ENCODE data around the gene ENOX2.
"Not testable (repeated sequence)": the region's sequence is repeated elsewhere in the genome, so short reads cannot be mapped to it uniquely, and the experiment has no call there.

The ENOX2 gene, protein sequence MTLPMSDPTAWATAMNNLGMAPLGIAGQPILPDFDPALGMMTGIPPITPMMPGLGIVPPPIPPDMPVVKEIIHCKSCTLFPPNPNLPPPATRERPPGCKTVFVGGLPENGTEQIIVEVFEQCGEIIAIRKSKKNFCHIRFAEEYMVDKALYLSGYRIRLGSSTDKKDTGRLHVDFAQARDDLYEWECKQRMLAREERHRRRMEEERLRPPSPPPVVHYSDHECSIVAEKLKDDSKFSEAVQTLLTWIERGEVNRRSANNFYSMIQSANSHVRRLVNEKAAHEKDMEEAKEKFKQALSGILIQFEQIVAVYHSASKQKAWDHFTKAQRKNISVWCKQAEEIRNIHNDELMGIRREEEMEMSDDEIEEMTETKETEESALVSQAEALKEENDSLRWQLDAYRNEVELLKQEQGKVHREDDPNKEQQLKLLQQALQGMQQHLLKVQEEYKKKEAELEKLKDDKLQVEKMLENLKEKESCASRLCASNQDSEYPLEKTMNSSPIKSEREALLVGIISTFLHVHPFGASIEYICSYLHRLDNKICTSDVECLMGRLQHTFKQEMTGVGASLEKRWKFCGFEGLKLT

GRCh38 chrX:130902783-130903613 lies at the start of gene ENOX2:
ENOX2 (minus strand) TSS chrX:130903209; CDS start chrX:130703216, 199,993 bp downstream.
- DNase-seq: peak; percentile 79

- DNase-seq: no peak
Measured at GRCh38 chrX:130952266-130953043, 49.4 kb upstream of the ENOX2 start.

- no peak for DNase-seq
Measured at GRCh38 chrX:130944230-130944629, 41.2 kb upstream of the ENOX2 start.

DNA sequence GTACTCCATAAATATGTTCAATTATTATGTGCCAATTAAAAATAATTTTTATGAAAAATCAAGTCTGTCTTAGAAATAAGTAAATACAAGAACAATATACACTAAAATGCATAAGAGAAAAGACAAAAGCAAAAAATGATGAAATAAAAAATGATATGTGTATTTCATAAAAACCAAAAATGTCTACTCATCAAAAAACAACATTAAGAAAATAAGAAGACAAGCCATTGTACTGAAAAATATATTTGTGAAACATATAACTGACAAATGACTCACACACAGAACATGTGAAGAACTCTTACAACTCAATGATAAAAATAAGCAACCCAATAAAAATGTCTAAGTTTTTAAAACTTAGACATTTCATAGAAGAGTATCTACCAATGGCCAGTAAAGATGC lies 34.1 kb upstream of the ENOX2 start:
- no peak for DNase-seq

DNA sequence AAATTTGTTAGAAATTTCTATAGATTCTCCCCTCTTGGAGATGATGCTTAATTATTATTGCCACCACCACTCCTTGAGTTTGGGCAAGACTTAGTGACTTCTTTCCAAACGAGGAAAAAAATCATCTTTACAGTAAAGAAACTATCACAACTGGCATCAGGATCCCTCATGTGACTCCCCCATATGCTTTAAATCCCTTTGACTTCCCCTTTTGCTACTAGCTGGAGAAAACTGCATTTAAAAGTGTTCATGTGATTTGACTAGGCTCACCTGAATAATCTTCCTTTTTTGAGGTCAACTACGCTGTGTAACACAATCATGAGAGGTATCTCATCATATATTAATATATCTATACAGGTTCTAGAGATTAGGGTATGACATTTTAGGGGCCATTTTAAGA lies 30.3 kb upstream of the ENOX2 start:
- no peak for DNase-seq

DNA sequence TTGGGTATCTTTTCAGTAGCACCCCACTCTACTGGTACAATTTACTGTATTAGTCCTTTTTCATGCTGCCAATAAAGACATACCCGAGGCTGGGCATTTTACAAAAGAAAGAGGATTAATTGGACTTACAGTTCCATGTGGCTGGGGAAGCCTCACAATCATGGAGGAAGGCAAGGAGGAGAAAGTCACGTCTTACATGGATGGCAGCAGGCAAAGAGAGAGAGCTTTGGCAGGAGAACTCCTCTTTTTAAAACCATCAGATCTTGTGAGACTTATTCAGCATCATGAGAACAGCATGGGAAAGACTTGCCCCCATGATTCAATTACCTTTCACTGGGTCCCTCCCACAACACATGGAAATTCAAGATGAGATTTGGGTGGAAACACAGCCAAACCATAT lies 17.4 kb upstream of the ENOX2 start:
- DNase-seq: not testable (repeated sequence)

GRCh38 chrX:130919676-130920075 lies 16.7 kb upstream of the ENOX2 start:
- DNase-seq: not testable (repeated sequence)

DNA sequence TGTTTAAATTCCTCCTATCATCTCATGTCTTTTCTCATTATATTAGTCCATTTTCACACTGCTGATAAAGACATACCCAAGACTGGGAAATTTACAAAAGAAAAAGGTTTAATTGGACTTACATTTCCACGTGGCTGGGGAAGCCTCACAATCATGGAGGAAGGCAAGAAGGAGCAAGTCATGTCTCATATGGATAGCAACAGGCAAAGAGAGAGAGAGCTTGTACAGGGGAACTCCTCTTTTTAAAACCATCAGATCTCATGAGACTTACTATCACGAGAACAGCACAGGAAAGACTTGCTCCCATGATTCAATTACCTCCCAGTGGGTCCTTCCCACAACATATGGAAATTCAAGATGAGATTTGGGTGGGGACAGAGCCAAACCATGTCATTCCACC lies 15.5 kb upstream of the ENOX2 start:
- not testable (repeated sequence) for DNase-seq

DNA sequence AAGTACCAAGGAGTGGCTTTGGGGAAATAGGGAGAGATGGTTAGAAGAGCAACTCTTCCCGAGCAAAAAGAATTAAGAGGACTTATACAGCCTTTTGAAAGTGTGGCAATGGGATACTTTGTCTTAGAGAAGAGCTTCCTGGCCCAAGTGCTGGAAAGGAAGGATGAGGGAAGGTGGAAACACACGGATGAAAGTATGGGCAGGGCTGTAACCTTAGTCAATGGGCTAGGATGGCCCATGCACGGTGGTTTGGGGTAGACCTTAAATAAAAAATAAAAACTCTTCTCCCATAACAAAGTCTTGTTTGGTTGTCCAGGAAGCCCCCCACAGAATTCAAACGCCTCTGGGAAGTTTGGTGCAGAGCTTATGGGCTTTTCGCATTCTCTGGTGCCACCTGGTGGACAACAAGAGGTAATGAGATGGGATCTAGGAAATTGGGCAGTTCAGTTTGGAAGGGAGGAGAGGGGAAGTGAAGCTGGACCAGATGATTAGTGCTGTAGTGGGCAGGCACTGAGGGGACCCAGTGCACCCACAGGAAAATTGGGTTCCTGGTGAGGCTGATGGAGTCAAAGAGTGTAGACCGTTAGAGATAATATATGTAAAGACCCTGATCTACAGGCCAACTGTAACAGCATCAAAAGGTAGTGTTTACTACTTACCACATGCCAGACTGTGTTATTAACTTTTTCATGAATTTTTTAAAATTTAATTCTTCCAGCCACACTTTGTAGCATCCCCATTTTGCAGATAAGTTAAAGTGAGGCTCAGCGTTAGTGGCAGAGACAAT lies 13.8 kb upstream of the ENOX2 start:
- peak; percentile 57 for DNase-seq

DNA sequence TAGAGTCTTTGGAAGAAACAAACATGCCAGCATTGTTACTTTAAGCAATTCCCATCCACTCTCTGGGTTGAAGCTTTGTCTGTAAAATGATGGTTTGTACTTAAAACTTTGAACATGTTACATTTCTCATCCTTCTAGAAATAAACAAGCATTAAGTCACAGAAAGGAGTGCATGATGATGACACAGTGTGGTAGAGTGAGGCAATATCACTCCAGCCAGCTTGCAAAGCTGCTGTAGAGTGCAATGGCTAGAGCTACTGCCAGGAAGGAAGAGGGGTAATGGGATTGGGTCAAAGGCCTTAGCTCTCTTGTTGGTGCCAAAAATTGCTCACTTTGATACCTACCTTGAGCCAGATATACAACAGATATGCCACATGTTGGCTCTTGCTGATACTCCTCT lies 12.3 kb upstream of the ENOX2 start:
- no peak for DNase-seq

- DNase-seq: no peak
Measured at GRCh38 chrX:130909469-130910136, 6.6 kb upstream of the ENOX2 start.

DNA sequence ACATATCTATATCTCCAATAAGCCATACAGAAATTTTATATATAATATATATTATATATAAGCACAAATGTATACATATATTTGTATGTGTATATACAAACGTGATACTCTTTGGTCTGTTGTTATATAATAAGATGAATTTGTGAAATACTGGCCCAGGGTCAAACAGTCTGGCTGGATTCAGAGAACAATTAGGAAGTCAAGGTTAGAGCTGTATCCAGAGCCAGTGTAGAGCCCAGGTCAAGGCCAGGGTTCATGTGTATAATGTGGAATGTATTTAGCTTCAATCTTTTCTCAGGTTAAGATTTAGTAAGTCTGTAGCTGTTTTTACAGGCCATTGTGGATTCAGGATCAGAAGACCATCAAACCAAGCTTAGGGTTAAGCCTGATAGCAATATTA lies 3.8 kb upstream of the ENOX2 start:
- DNase-seq: no peak

GRCh38 chrX:130902446-130902782 lies 595 bp downstream of the ENOX2 start:
- DNase-seq: no peak

- DNase-seq: no peak
Measured at GRCh38 chrX:130896802-130897501, 6.1 kb downstream of the ENOX2 start.

- no peak for DNase-seq
Measured at GRCh38 chrX:130896026-130896425, 7.0 kb downstream of the ENOX2 start.

- DNase-seq: no peak
Measured at GRCh38 chrX:130895299-130895698, 7.7 kb downstream of the ENOX2 start.

GRCh38 chrX:130893356-130894085 lies 9.5 kb downstream of the ENOX2 start:
- no peak for DNase-seq

GRCh38 chrX:130887376-130887775 lies 15.6 kb downstream of the ENOX2 start:
- DNase-seq: no peak

GRCh38 chrX:130885996-130886395 lies 17.0 kb downstream of the ENOX2 start:
- DNase-seq: no peak

- DNase-seq: no peak
Measured at GRCh38 chrX:130885508-130885907, 17.5 kb downstream of the ENOX2 start.
